Testis (tissue), 3 donors: Measurements from ENCODE around the gene ARHGAP40. TPM values are rescaled to one million over a fixed set of nuclear protein-coding genes. Genes with fewer than 3 reads are reported as not detected.

Source experiments
- DNase-seq: peaks from one replicate; pipeline ENCODE4 v3.0.0-alpha.2; 2019
- H3K27ac ChIP-seq, 2 donors: fragments of 200-600 bp; sonication (generic); one replicate each; pipeline ENCODE4 v1.5.1; 2019
- H3K27me3 ChIP-seq: fragments of 200-600 bp; sonication (generic); one replicate; pipeline ENCODE4 v1.5.1; 2019
- H3K36me3 ChIP-seq: fragments of 200-600 bp; sonication (generic); one replicate; pipeline ENCODE4 v1.5.1; 2017; ENCODE audit warnings: low read depth; ENCODE audit errors: missing control alignments
- H3K4me1 ChIP-seq: fragments of 200-600 bp; sonication (generic); one replicate; pipeline ENCODE4 v1.5.1; 2019
- H3K4me3 ChIP-seq, 2 donors: fragments of 200-600 bp; sonication (generic); one replicate each; pipeline ENCODE4 v1.5.1; 2017 to 2019
- H3K9me3 ChIP-seq: fragments of 200-600 bp; sonication (generic); one replicate; pipeline ENCODE4 v1.5.1; 2017
- POLR2A ChIP-seq: fragments of 450-650 bp; IDR thresholded peaks from one replicate; pipeline ENCODE4 v1.6.1; 2017; ENCODE audit warnings: antibody characterized with exemption, mild to moderate bottlenecking, moderate library complexity
- WGBS, 2 donors: methylation state at CpG; one replicate each; pipeline ENCODE4 v1.1.5; 2018; 5-methylcytosine and 5-hydroxymethylcytosine counted together
- intact Hi-C: fragments of 100-400 bp; cut with DNase I; formaldehyde crosslinking; loops from one replicate; pipeline ENCODE4 v1.15.1; 2023; ENCODE audit warnings: low total_unique reads
- polyA plus RNA-seq: library from polyadenylated mRNA; stranded (reverse); fragments of 350-450 nt; fragmentation: Illumina TruSeq; extraction: RNeasy Lipid Tissue Mini Kit (QIAGEN cat#74804); gene quantifications from one replicate; pipeline ENCODE4 v1.2.3, GENCODE V29; 2014; ENCODE audit warnings: low read depth, low replicate concordance; ENCODE audit not compliant: insufficient read depth
- total RNA-seq, 2 donors: library from RNA; depleted of rRNA; stranded (reverse); fragments of >200 nt; gene quantifications; one replicate each; pipeline ENCODE4 v1.2.3, GENCODE V29; 2016
- TF ChIP-seq, protein P1 (sequence below), 3 experiments: fragments of 450-650 bp in 2 of 3; fragments of 200-600 bp in 1 of 3; sonication (generic) in 1 of 3; IDR thresholded peaks; one replicate each; pipeline ENCODE4 v1.5.1; 2016 to 2019; ENCODE audit warnings: antibody characterized with exemption in 3 of 3, mild to moderate bottlenecking in 2 of 3, moderate library complexity in 1 of 3

The ARHGAP40 gene
- total and polyA plus RNA-seq, 3 donors from 2014 or later, result 1.5 to 3.2 (median 1.5) TPM

- WGBS, 2 donors, result 82 to 88% methylated on average over 4 of the region's 4 CpGs
- TF ChIP-seq, protein P1, sequence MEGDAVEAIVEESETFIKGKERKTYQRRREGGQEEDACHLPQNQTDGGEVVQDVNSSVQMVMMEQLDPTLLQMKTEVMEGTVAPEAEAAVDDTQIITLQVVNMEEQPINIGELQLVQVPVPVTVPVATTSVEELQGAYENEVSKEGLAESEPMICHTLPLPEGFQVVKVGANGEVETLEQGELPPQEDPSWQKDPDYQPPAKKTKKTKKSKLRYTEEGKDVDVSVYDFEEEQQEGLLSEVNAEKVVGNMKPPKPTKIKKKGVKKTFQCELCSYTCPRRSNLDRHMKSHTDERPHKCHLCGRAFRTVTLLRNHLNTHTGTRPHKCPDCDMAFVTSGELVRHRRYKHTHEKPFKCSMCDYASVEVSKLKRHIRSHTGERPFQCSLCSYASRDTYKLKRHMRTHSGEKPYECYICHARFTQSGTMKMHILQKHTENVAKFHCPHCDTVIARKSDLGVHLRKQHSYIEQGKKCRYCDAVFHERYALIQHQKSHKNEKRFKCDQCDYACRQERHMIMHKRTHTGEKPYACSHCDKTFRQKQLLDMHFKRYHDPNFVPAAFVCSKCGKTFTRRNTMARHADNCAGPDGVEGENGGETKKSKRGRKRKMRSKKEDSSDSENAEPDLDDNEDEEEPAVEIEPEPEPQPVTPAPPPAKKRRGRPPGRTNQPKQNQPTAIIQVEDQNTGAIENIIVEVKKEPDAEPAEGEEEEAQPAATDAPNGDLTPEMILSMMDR (IDR thresholded peaks at IDR 0.05), result no peak
- H3K4me3 ChIP-seq, result no peak overlapping the region
- H3K4me1 ChIP-seq, result peaks cover 5% of the 10 kb centered on the region
- peaks cover 3% of the 10 kb centered on the region for H3K36me3 ChIP-seq
- intact Hi-C loops, result no loop called here
- H3K27ac ChIP-seq, result no peak overlapping the region
- H3K9me3 ChIP-seq, result no peaks in the 10 kb centered on the region
- no peaks in the 10 kb centered on the region for H3K27me3 ChIP-seq
- DNase-seq, result no peak
These were observed 21.7 kb upstream of the ARHGAP40 start for GRCh38 chr20:38579921-38580320.

DNA sequence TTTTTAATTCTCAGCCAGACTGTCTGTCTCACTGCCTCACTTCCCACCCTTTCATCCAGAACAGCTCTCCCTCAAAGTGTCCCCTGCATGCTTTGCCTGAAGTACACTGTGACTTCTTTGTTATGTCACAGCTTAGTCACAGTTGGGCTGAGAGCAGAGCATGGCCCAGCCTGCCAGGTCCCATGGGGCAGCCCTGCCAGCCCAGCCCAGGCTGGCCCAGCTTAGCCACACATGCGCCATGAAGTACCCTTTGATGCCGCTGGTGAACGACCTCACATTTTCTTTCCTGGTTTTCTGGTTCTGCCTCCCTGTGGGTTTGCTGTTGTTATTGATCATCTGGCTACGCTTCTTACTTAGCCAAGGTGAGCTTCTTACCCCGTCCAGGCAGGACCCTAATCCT is 20.6 kb upstream of the ARHGAP40 start, which contains the start of gene ADIG:
ADIG (plus strand) TSS at position 185 of the 400 bp plus-strand sequence; CDS start at position 239, 54 bp downstream.
- Histone ChIP-seq H3K27me3 (no peaks in the 10 kb centered on the region), H3K27ac (no peak within 1 kb of the TSS), H3K9me3 (no peaks in the 10 kb centered on the region), H3K36me3 (no peaks in the 10 kb centered on the region), H3K4me3 (no peak within 1 kb of the TSS), H3K4me1 (peaks cover 5% of the 10 kb centered on the region)
- TF ChIP-seq, protein P1 (IDR thresholded peaks at IDR 0.05), result no peak
- no peak for TF ChIP-seq POLR2A
- no peak for DNase-seq
- 68 to 73% methylated on average over 5 of the region's 5 CpGs for WGBS, 2 donors
- intact Hi-C loops, result no loop called here

DNA sequence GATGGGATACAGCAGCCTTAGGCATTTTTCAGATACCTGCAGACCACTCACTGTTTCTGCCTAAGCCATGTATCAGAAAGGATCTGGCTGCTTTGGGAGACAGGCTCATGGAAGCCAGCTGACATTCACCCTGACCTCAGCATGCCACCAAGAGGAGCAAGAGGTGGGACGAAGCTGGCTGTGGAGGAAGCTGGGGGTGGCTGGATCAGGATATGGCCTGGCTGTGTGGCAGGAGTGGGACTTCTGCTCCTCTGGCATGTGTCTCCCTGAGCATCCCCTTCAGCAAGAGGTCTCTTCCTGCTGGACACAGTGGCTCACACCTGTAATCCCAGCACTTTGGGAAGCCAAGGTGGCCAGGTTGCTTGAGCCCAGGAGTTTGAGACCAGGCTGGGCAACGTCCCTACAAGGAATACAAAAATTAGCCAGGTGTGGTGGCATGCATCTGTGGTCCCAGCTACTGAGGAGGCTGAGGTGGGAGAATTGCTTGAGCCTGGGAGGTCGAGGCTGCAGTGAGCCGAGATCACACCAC is 19.7 kb upstream of the ARHGAP40 start:
- Histone ChIP-seq H3K9me3 (no peaks in the 10 kb centered on the region), H3K27me3 (no peaks in the 10 kb centered on the region), H3K36me3 (no peaks in the 10 kb centered on the region), H3K4me3 (no peak overlapping the region), H3K27ac (no peak overlapping the region), H3K4me1 (peaks cover 5% of the 10 kb centered on the region)
- intact Hi-C loops, result no loop called here
- WGBS, 2 donors, result 65 to 72% methylated on average over 4 of the region's 4 CpGs
- no peak for DNase-seq
- TF ChIP-seq, protein P1 (IDR thresholded peaks at IDR 0.05), result no peak
- no peak for TF ChIP-seq POLR2A

DNA sequence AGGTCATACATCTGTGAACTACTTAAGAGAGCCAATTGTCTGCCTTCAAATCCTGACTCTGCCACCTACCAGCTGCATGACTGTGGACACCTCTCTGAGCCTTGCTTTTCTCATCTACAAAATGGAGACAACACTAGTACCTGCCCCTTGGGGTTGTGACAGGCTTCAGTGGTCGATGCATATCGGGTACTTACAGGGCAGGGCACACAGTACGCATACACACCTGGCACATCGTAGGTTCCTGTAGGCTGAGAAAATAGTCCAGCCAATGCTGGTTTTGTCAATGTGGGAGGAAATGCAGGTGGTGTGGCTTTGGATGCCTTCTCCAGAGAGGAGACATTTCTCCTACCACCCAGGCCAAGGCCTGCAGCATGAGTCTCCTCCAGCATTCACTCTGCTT is 18.3 kb upstream of the ARHGAP40 start:
- peaks cover 5% of the 10 kb centered on the region for H3K4me1 ChIP-seq
- TF ChIP-seq, protein P1 (IDR thresholded peaks at IDR 0.05), result no peak
- TF ChIP-seq POLR2A, result no peak
- DNase-seq, result no peak
- 81 to 93% methylated on average over 4 of the region's 4 CpGs for WGBS, 2 donors
- no peak overlapping the region for H3K27ac ChIP-seq
- H3K27me3 ChIP-seq, result no peaks in the 10 kb centered on the region
- H3K4me3 ChIP-seq, result no peak overlapping the region
- H3K9me3 ChIP-seq, result no peaks in the 10 kb centered on the region
- intact Hi-C loops, result no loop called here
- H3K36me3 ChIP-seq, result no peaks in the 10 kb centered on the region

GRCh38 chr20:38584099-38584763 is 17.4 kb upstream of the ARHGAP40 start:
- Histone ChIP-seq H3K4me1 (peaks cover 4% of the 10 kb centered on the region), H3K27ac (no peak overlapping the region), H3K36me3 (no peaks in the 10 kb centered on the region), H3K4me3 (no peak overlapping the region), H3K27me3 (no peaks in the 10 kb centered on the region), H3K9me3 (no peaks in the 10 kb centered on the region)
- intact Hi-C loops, result no loop called here
- TF ChIP-seq, protein P1 (IDR thresholded peaks at IDR 0.05), result no peak
- TF ChIP-seq POLR2A, result no peak
- 55 to 64% methylated on average over 7 of the region's 7 CpGs for WGBS, 2 donors
- no peak for DNase-seq
